K562 (cell line): ENCODE data around the gene LMBRD1. TPM values are rescaled to one million over a fixed set of nuclear protein-coding genes. Genes with fewer than 3 reads are reported as not detected.

Experiments used
- ARID2 ChIP-seq: fragments of 450-650 bp; IDR thresholded peaks from 2 replicates; pipeline ENCODE4 v1.6.1; 2017; ENCODE audit warnings: antibody characterized with exemption, mild to moderate bottlenecking
- ASH1L ChIP-seq: fragments of 450-650 bp; IDR thresholded peaks from 2 replicates; pipeline ENCODE4 v1.6.1; 2018; ENCODE audit warnings: borderline replicate concordance, mild to moderate bottlenecking, low read depth; ENCODE audit not compliant: partially characterized antibody
- BRF1 ChIP-seq: IDR thresholded peaks from 3 replicates; pipeline ENCODE4 v1.6.1; 2011; ENCODE audit warnings: borderline replicate concordance, mild to moderate bottlenecking; ENCODE audit not compliant: insufficient read length; ENCODE audit errors: extremely low read depth
- CBX3 ChIP-seq, 2 experiments: IDR thresholded peaks; 1 replicate in 1 of 2; 2 replicates in 1 of 2; pipeline ENCODE4 v1.6.1; 2012; ENCODE audit warnings: inconsistent platforms in 2 of 2, low read length in 2 of 2, borderline replicate concordance in 1 of 2, control low read depth in 1 of 2
- ELF2 ChIP-seq: fragments of 250-450 bp; sonication (Bioruptor Pico); IDR thresholded peaks from 2 replicates; pipeline ENCODE4 v1.5.0; 2021; ENCODE audit warnings: mild to moderate bottlenecking
- GATAD2B ChIP-seq: fragments of 450-650 bp; IDR thresholded peaks from 2 replicates; pipeline ENCODE4 v1.6.1; 2017; ENCODE audit warnings: mild to moderate bottlenecking, borderline replicate concordance
- HDGF ChIP-seq: fragments of 450-650 bp; IDR thresholded peaks from 2 replicates; pipeline ENCODE4 v1.6.1; 2016
- KDM5B ChIP-seq: fragments of 200-600 bp; sonication (generic); IDR thresholded peaks from 2 replicates; pipeline ENCODE4 v1.6.1; 2012; ENCODE audit warnings: low read depth, mild to moderate bottlenecking, moderate library complexity, low read length, control low read depth, inconsistent platforms; ENCODE audit not compliant: insufficient replicate concordance
- KLF13 ChIP-seq: fragments of 450-650 bp; IDR thresholded peaks from 2 replicates; pipeline ENCODE4 v1.6.1; 2016; ENCODE audit warnings: missing genetic modification characterization, low read depth, mild to moderate bottlenecking, missing compliant biosample characterization, moderate library complexity, borderline replicate concordance
- MAFF ChIP-seq: IDR thresholded peaks from 2 replicates; pipeline ENCODE4 v1.6.1; 2012; ENCODE audit warnings: low read length, improper control_type of control experiment
- NFE2L1 ChIP-seq: fragments of 450-650 bp; IDR thresholded peaks from 2 replicates; pipeline ENCODE4 v1.6.1; 2016; ENCODE audit warnings: missing genetic modification characterization, low read depth, mild to moderate bottlenecking, missing compliant biosample characterization, moderate library complexity, borderline replicate concordance
- PHF8 ChIP-seq: fragments of 200-600 bp; sonication (generic); IDR thresholded peaks from 2 replicates; pipeline ENCODE4 v1.6.1; 2012; ENCODE audit warnings: mixed run types, mild to moderate bottlenecking, inconsistent platforms, low read length, moderate library complexity, borderline replicate concordance
- PML ChIP-seq: IDR thresholded peaks from 2 replicates; pipeline ENCODE4 v1.6.1; 2012; ENCODE audit warnings: low read length, inconsistent platforms
- PTTG1 ChIP-seq: fragments of 450-650 bp; IDR thresholded peaks from 2 replicates; pipeline ENCODE4 v1.6.1; 2016; ENCODE audit warnings: low read depth, mild to moderate bottlenecking, missing genetic modification characterization, missing compliant biosample characterization
- RBM17 ChIP-seq: fragments of 200-400 bp; formaldehyde crosslinking; IDR thresholded peaks from 2 replicates; pipeline ENCODE4 v1.6.1; 2017; ENCODE audit warnings: low read depth, mild to moderate bottlenecking, low read length, borderline replicate concordance
- SNIP1 ChIP-seq: fragments of 450-650 bp; IDR thresholded peaks from 2 replicates; pipeline ENCODE4 v1.7.1; 2017; ENCODE audit warnings: low read depth, mild to moderate bottlenecking
- SRSF9 ChIP-seq: fragments of 200-400 bp; formaldehyde crosslinking; IDR thresholded peaks from 2 replicates; pipeline ENCODE4 v1.6.1; 2017; ENCODE audit warnings: low read depth, low read length, borderline replicate concordance
- TCF3 ChIP-seq: sonication (generic); formaldehyde crosslinking; IDR thresholded peaks from 2 replicates; pipeline ENCODE4 v1.4.0; 2020; ENCODE audit warnings: mild to moderate bottlenecking, missing genetic modification reagents
- ZBTB43 ChIP-seq: sonication (generic); formaldehyde crosslinking; IDR thresholded peaks from 2 replicates; pipeline ENCODE4 v1.8.0; 2023; ENCODE audit warnings: mild to moderate bottlenecking, missing genetic modification reagents
- ZBTB5 ChIP-seq: fragments of 450-650 bp; IDR thresholded peaks from 2 replicates; pipeline ENCODE4 v1.6.1; 2017; ENCODE audit warnings: antibody characterized with exemption
- ZFP91 ChIP-seq: sonication (generic); formaldehyde crosslinking; IDR thresholded peaks from 2 replicates; pipeline ENCODE4 v1.8.0; 2022; ENCODE audit warnings: mild to moderate bottlenecking, missing genetic modification reagents
- ZNF134 ChIP-seq: fragments of 250-450 bp; sonication (Bioruptor Pico); conservative IDR thresholded peaks from 2 replicates; pipeline ENCODE4 v1.4.0; 2020
- ZNF274 ChIP-seq: IDR thresholded peaks from 2 replicates; pipeline ENCODE4 v1.6.1; 2011; ENCODE audit warnings: low read depth, mild to moderate bottlenecking, low read length, moderate library complexity, borderline replicate concordance
- ZNF445 ChIP-seq: fragments of 250-450 bp; sonication (Bioruptor Pico); IDR thresholded peaks from 2 replicates; pipeline ENCODE4 v1.4.0; 2020; ENCODE audit warnings: low read depth, mild to moderate bottlenecking, moderate library complexity
- ZNF696 ChIP-seq: fragments of 250-450 bp; sonication (Bioruptor Pico); conservative IDR thresholded peaks from 2 replicates; pipeline ENCODE4 v1.4.0; 2020; ENCODE audit warnings: mild to moderate bottlenecking, moderate library complexity
- polyA plus RNA-seq, 8 experiments: library from polyadenylated mRNA; depleted of rRNA in 4 of 8; stranded (reverse) in 5 of 8; unstranded in 3 of 8; fragments of >200 nt; fragmentation: Nextera tagmentation in 2 of 8; fragmentation: Illumina TruSeq in 1 of 8; extraction: Ambion mirVana in 2 of 8; extraction: Trizol in 1 of 8; gene quantifications; 2 replicates each; pipeline versions ENCODE4 v1.2.1 to v1.2.3, GENCODE V29; 2011 to 2014; ENCODE audit warnings: inconsistent platforms in 1 of 8, missing spikeins in 1 of 8
- total RNA-seq, 7 experiments: library from RNA; depleted of rRNA in 6 of 7; stranded (reverse); fragments of >200 nt in 6 of 7; fragmentation: Illumina TruSeq in 2 of 7; extraction: Trizol in 2 of 7; gene quantifications; 2 replicates each; pipeline versions ENCODE4 v1.2.1 to v1.2.3, GENCODE V29; 2011 to 2021; ENCODE audit warnings: low replicate concordance in 1 of 7

The LMBRD1 gene
- total and polyA plus RNA-seq, 9 of the 15 experiments (the other 6 are each of a cell fraction or from before 2014, with no cell fraction given) = 14.0 to 85.2 (median 26.5) TPM

- TF ChIP-seq ZFP91 (CRISPR knock-in tag) (no peak), BRF1 (no peak), GATAD2B (no peak), KLF13 (tag) (peak; percentile 87), PHF8 (peak; percentile 76), RBM17 (no peak), ZBTB5 (no peak), ZNF696 (CRISPR knock-in tag) (no peak), ZNF445 (CRISPR knock-in tag) (no peak), ZBTB43 (no peak), SNIP1 (no peak), HDGF (no peak), ELF2 (CRISPR knock-in tag) (no peak), PTTG1 (tag) (no peak), KDM5B (peak; percentile 53), PML (no peak), ASH1L (no peak), SRSF9 (no peak), NFE2L1 (tag) (no peak), TCF3 (peak; percentile 25; the same call in 1 of the 2 replicates), ZNF134 (CRISPR knock-in tag) (no peak), CBX3 (IDR thresholded peaks at IDR 0.05; ENCODE audit: borderline replicate concordance in 1 of 2, low read length in 2 of 2) (peak in 1 of 2 experiments; percentile 75; a peak in 1 of 3 replicates), MAFF (no peak), ZNF274 (no peak), ARID2 (no peak)
These were observed at the start of gene LMBRD1 (continued) for GRCh38 chr6:69796642-69797390.
